22Rv1 (cell line): ENCODE results near the gene RPGR.

Source experiments
- ZFX ChIP-seq: fragments of 450-650 bp; IDR thresholded peaks from 2 replicates; pipeline ENCODE4 v1.6.1; 2017; ENCODE audit warnings: antibody characterized with exemption, borderline replicate concordance
- TF ChIP-seq, protein P1 (sequence below): fragments of 450-650 bp; IDR thresholded peaks from 2 replicates; pipeline ENCODE4 v1.5.1; 2017; ENCODE audit warnings: mild to moderate bottlenecking

DNA sequence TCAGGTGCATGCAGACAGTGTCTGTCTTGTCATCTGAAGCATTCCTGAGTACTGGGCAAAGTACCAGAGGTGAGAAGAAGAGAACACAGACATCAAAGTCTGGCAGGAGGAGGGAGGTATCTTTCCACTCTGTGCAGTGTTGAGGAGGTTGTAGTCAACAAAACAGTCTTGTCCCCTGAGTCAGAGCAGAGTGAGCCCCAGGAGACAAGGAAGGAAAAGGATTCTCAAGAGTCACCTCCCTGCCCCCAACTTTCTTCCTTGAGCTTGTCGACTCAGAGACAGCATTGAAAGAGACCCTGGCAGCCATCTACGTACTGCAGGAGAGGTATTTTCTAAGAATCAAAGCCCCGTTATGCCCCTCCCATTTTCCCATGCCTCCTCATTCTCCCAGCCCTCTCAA, 102.2 kb downstream of the RPGR start:
- TF ChIP-seq, protein P1, sequence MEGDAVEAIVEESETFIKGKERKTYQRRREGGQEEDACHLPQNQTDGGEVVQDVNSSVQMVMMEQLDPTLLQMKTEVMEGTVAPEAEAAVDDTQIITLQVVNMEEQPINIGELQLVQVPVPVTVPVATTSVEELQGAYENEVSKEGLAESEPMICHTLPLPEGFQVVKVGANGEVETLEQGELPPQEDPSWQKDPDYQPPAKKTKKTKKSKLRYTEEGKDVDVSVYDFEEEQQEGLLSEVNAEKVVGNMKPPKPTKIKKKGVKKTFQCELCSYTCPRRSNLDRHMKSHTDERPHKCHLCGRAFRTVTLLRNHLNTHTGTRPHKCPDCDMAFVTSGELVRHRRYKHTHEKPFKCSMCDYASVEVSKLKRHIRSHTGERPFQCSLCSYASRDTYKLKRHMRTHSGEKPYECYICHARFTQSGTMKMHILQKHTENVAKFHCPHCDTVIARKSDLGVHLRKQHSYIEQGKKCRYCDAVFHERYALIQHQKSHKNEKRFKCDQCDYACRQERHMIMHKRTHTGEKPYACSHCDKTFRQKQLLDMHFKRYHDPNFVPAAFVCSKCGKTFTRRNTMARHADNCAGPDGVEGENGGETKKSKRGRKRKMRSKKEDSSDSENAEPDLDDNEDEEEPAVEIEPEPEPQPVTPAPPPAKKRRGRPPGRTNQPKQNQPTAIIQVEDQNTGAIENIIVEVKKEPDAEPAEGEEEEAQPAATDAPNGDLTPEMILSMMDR, result no peak
- no peak for TF ChIP-seq ZFX
